GM19438 (cell line): ENCODE data around the gene PDE1C.
"Not testable (repeated sequence)": the region's sequence is repeated elsewhere in the genome, so short reads cannot be mapped to it uniquely, and the experiment has no call there.

Experiments
- ATAC-seq: cut with Tn5 transposase; IDR thresholded peaks from one replicate; pipeline ENCODE4 v1.9.1; 2021; ENCODE audit warnings: low read depth; ENCODE audit not compliant: unreplicated experiment

Gene PDE1C

GRCh38 chr7:32047075-32047474, 23.1 kb downstream of the PDE1C start:
- ATAC-seq, result no peak

GRCh38 chr7:32045228-32045627, 25.0 kb downstream of the PDE1C start:
- ATAC-seq, result no peak

- ATAC-seq, result no peak
Observed at GRCh38 chr7:32044739-32045138, 25.5 kb downstream of the PDE1C start.

GRCh38 chr7:32043688-32044087, 26.5 kb downstream of the PDE1C start:
- ATAC-seq, result no peak

- no peak for ATAC-seq
Observed at GRCh38 chr7:32042900-32043299, 27.3 kb downstream of the PDE1C start.

- ATAC-seq, result no peak
Observed at GRCh38 chr7:32039000-32039756, 31.0 kb downstream of the PDE1C start.

GRCh38 chr7:32037650-32038198, 32.5 kb downstream of the PDE1C start:
- peak; percentile 80 for ATAC-seq

GRCh38 chr7:32036557-32036956, 33.6 kb downstream of the PDE1C start:
- no peak for ATAC-seq

GRCh38 chr7:32034052-32034451, 36.2 kb downstream of the PDE1C start:
- ATAC-seq, result no peak

GRCh38 chr7:32033006-32033405, 37.2 kb downstream of the PDE1C start:
- ATAC-seq, result no peak

- ATAC-seq, result no peak
Observed at GRCh38 chr7:32032211-32032610, 38.0 kb downstream of the PDE1C start.

- no peak for ATAC-seq
Observed at GRCh38 chr7:32030904-32031692, 39.1 kb downstream of the PDE1C start.

GRCh38 chr7:32026083-32026425, 44.2 kb downstream of the PDE1C start:
- ATAC-seq, result no peak

GRCh38 chr7:32025381-32026082, 44.7 kb downstream of the PDE1C start:
- no peak for ATAC-seq

- ATAC-seq, result no peak
Observed at GRCh38 chr7:32023376-32023775, 46.8 kb downstream of the PDE1C start.

- no peak for ATAC-seq
Observed at GRCh38 chr7:32022966-32023365, 47.2 kb downstream of the PDE1C start.

GRCh38 chr7:32020551-32021159, 49.6 kb downstream of the PDE1C start:
- ATAC-seq, result no peak

- ATAC-seq, result no peak
Observed at GRCh38 chr7:32018845-32019578, 51.2 kb downstream of the PDE1C start.

- ATAC-seq, result no peak
Observed at GRCh38 chr7:32015133-32015532, 55.1 kb downstream of the PDE1C start.

GRCh38 chr7:32013471-32013870, 56.7 kb downstream of the PDE1C start:
- not testable (repeated sequence) for ATAC-seq
